Tibial nerve (tissue), 4 donors: ENCODE results near the gene ANO1. TPM values are rescaled to one million over a fixed set of nuclear protein-coding genes. Genes with fewer than 3 reads are reported as not detected.

Experiments
- DNase-seq, 2 donors: peaks; one replicate each; pipeline ENCODE4 v3.0.0-alpha.2; 2019; ENCODE audit warnings: low spot score in 2 of 2
- H3K27ac ChIP-seq, 4 donors: fragments of 200-600 bp; sonication (generic) in 3 of 4; one replicate each; pipeline ENCODE4 v1.5.1; 2017 to 2019; ENCODE audit warnings: mild to moderate bottlenecking in 1 of 4
- H3K27me3 ChIP-seq, 2 donors: fragments of 200-600 bp; sonication (generic) in 1 of 2; one replicate each; pipeline versions ENCODE4 v1.5.1 to v1.6.0; 2017 to 2019
- H3K36me3 ChIP-seq, 3 donors: fragments of 200-600 bp; sonication (generic); one replicate each; pipeline ENCODE4 v1.5.1; 2018 to 2019
- H3K4me1 ChIP-seq, 4 donors: fragments of 200-600 bp; sonication (generic) in 3 of 4; one replicate each; pipeline ENCODE4 v1.5.1; 2017 to 2019
- H3K4me3 ChIP-seq, 4 donors: fragments of 200-600 bp; sonication (generic) in 3 of 4; one replicate each; pipeline ENCODE4 v1.5.1; 2017 to 2019; ENCODE audit warnings: mild to moderate bottlenecking in 1 of 4, moderate library complexity in 1 of 4
- H3K9me3 ChIP-seq, 4 donors: fragments of 200-600 bp; sonication (generic) in 3 of 4; one replicate each; pipeline ENCODE4 v1.5.1; 2017 to 2019
- CTCF ChIP-seq, 5 experiments: fragments of 200-600 bp in 3 of 5; fragments of 450-650 bp in 2 of 5; sonication (generic) in 3 of 5; IDR thresholded peaks; one replicate each; pipeline ENCODE4 v1.5.1; 2016 to 2019; ENCODE audit warnings: antibody characterized with exemption in 5 of 5, mild to moderate bottlenecking in 3 of 5, moderate library complexity in 2 of 5
- EP300 ChIP-seq, 2 donors: sonication (generic); formaldehyde crosslinking; IDR thresholded peaks; one replicate each; pipeline ENCODE4 v1.6.1; 2017; ENCODE audit warnings: antibody characterized with exemption in 2 of 2, mild to moderate bottlenecking in 1 of 2
- POLR2A ChIP-seq, 2 donors: fragments of 450-650 bp; IDR thresholded peaks; one replicate each; pipeline ENCODE4 v1.6.1; 2017; ENCODE audit warnings: antibody characterized with exemption in 2 of 2, mild to moderate bottlenecking in 2 of 2, moderate library complexity in 2 of 2
- WGBS, 2 donors: methylation state at CpG; one replicate each; pipeline ENCODE4 v1.1.5; 2018; 5-methylcytosine and 5-hydroxymethylcytosine counted together
- total RNA-seq, 4 donors: library from RNA; depleted of rRNA; stranded (reverse); fragments of >200 nt; gene quantifications; one replicate each; pipeline ENCODE4 v1.1.0, GENCODE V29; 2016

ANO1 gene
- total RNA-seq, 4 donors from 2014 or later: 1.7 to 6.3 (median 4.1) TPM

- Histone ChIP-seq H3K4me3 (no peak overlapping the region), H3K36me3 (no peaks in the 10 kb centered on the region), H3K27ac (no peak overlapping the region), H3K9me3 (no peaks in the 10 kb centered on the region), H3K4me1 (no peaks in the 10 kb centered on the region), H3K27me3 (peaks cover 0 to 22% of the 10 kb centered on the region in 2 donors)
- WGBS, 2 donors: 64 to 76% methylated on average over 7 to 8 of the region's 8 CpGs
- no peak for TF ChIP-seq POLR2A (IDR thresholded peaks at IDR 0.05)
- no peak for TF ChIP-seq EP300 (IDR thresholded peaks at IDR 0.05)
- no peak for TF ChIP-seq CTCF (IDR thresholded peaks at IDR 0.05)
- no peak for DNase-seq
Observed at GRCh38 chr11:70064726-70065317, 13.3 kb upstream of the ANO1 start.

GRCh38 chr11:70065318-70066135 lies 12.6 kb upstream of the ANO1 start:
- Histone ChIP-seq H3K4me3 (no peak overlapping the region), H3K36me3 (no peaks in the 10 kb centered on the region), H3K27ac (no peak overlapping the region), H3K9me3 (no peaks in the 10 kb centered on the region), H3K27me3 (peaks cover 0 to 25% of the 10 kb centered on the region in 2 donors), H3K4me1 (no peaks in the 10 kb centered on the region)
- TF ChIP-seq POLR2A (IDR thresholded peaks at IDR 0.05) (no peak), CTCF (IDR thresholded peaks at IDR 0.05) (no peak), EP300 (IDR thresholded peaks at IDR 0.05) (no peak)
- no peak for DNase-seq
- WGBS, 2 donors: 79 to 84% methylated on average over 24 to 25 of the region's 25 CpGs

GRCh38 chr11:70066136-70066520 lies 12.0 kb upstream of the ANO1 start:
- DNase-seq: no peak
- peaks cover 0 to 31% of the 10 kb centered on the region in 2 donors for H3K27me3 ChIP-seq

GRCh38 chr11:70066628-70067027 lies 11.5 kb upstream of the ANO1 start:
- Histone ChIP-seq H3K4me3 (no peak overlapping the region), H3K36me3 (no peaks in the 10 kb centered on the region), H3K27ac (no peak overlapping the region), H3K9me3 (no peaks in the 10 kb centered on the region), H3K27me3 (peaks cover 0 to 36% of the 10 kb centered on the region in 2 donors), H3K4me1 (no peaks in the 10 kb centered on the region)
- 90 to 91% methylated on average over 3 to 8 of the region's 13 CpGs for WGBS, 2 donors
- TF ChIP-seq EP300 (IDR thresholded peaks at IDR 0.05): no peak
- TF ChIP-seq CTCF (IDR thresholded peaks at IDR 0.05): no peak
- no peak for TF ChIP-seq POLR2A (IDR thresholded peaks at IDR 0.05)
- DNase-seq: no peak

More at GRCh38 chr11:70066136-70066520, 12.0 kb upstream of the ANO1 start:
- Histone ChIP-seq H3K27ac (no peak overlapping the region), H3K4me3 (no peak overlapping the region), H3K9me3 (no peaks in the 10 kb centered on the region), H3K4me1 (no peaks in the 10 kb centered on the region), H3K36me3 (no peaks in the 10 kb centered on the region)
- TF ChIP-seq EP300 (IDR thresholded peaks at IDR 0.05) (no peak), CTCF (IDR thresholded peaks at IDR 0.05) (no peak), POLR2A (IDR thresholded peaks at IDR 0.05) (no peak)
- 59 to 71% methylated on average over 2 of the region's 2 CpGs for whole genome bisulfite sequencing, 2 donors

- H3K27ac ChIP-seq: no peak overlapping the region
- DNase-seq: no peak
- H3K9me3 ChIP-seq: no peaks in the 10 kb centered on the region
- 91 to 92% methylated on average over 8 of the region's 8 CpGs for WGBS, 2 donors
- no peak overlapping the region for H3K4me3 ChIP-seq
- no peak for TF ChIP-seq CTCF (IDR thresholded peaks at IDR 0.05)
- no peak for TF ChIP-seq POLR2A (IDR thresholded peaks at IDR 0.05)
- no peaks in the 10 kb centered on the region for H3K36me3 ChIP-seq
- no peaks in the 10 kb centered on the region for H3K4me1 ChIP-seq
- H3K27me3 ChIP-seq: peaks cover 0 to 41% of the 10 kb centered on the region in 2 donors
Observed at GRCh38 chr11:70067036-70067435, 11.1 kb upstream of the ANO1 start.
